Measurements from ENCODE around the gene KRTAP5-5.
"Not testable (repeated sequence)": the region's sequence is repeated elsewhere in the genome, so short reads cannot be mapped to it uniquely, and the experiment has no call there.

Gene KRTAP5-5, protein sequence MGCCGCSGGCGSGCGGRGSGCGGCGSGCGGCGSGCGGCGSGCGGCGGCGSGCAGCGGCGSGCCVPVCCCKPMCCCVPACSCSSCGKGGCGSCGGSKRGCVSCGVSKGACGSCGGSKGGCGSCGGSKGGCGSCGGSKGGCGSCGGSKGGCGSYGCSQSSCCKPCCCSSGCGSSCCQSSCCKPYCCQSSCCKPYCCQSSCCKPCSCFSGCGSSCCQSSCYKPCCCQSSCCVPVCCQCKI

GRCh38 chr11:1629326-1630185 lies at the start of gene KRTAP5-5:
TSS of gene KRTAP5-5 (plus strand) at chr11:1629775. CDS start at chr11:1629841, 66 bp downstream.
- DNase-seq (ENCODE audit: low read depth in 2 of 2): no peak

- no peak for DNase-seq (ENCODE audit: low read depth in 2 of 2)
Measured at GRCh38 chr11:1581976-1582375, 47.6 kb upstream of the KRTAP5-5 start.

DNA sequence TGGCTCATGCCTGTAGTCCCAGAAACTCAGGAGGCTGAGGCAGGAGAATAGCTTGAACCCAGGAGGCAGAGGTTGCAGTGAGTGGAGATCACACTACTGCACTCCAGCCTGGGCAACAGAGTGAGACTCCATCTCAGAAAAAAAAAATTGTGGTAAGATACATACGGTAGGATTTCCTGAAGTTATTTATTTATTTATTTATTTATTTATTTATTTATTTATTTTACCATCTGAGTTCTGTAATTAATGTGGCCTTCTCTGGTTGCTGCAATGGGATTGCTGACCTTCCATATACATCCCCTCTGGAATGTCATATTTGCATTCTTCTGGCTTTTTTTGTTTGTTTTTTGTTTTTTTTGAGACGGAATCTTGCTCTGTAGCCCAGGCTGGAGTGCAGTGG lies 46.7 kb upstream of the KRTAP5-5 start:
- DNase-seq (ENCODE audit: low read depth in 2 of 2): not testable (repeated sequence)

DNA sequence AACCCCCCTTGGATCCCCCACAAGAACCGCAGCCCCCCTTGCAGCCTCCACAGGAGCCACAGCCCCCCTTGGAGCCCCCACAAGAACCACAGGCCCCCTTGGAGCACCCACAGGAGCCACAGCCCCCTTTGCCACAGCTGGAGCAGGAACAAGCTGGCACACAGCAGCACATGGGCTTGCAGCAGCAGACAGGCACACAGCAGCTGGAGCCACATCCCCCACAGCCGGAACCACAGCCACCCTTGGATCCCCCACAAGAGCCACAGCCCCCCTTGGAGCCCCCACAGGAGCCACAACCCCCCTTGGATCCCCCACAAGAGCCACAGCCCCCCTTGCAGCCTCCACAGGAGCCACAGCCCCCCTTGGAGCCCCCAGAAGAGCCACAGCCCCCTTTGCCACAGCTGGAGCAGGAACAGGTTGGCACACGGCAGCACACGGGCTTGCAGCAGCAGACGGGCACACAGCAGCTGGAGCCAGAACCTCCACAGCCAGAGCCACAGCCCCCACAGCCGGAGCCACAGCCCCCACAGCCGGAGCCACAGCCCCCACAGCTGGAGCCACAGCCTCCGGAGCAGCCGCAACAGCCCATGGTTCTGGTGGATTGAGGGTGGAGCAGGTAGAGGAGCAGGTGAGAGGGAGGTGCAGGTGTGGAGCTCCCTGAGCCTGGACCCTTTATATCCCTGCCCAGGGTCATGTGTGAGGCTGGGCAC lies 44.8 kb upstream of the KRTAP5-5 start, which contains the start of gene KRTAP5-1:
TSS of gene KRTAP5-1 (minus strand) at position 623 of the 710 bp plus-strand sequence. CDS start at position 589, 34 bp downstream.
- DNase-seq (ENCODE audit: low read depth in 2 of 2): not testable (repeated sequence)

DNA sequence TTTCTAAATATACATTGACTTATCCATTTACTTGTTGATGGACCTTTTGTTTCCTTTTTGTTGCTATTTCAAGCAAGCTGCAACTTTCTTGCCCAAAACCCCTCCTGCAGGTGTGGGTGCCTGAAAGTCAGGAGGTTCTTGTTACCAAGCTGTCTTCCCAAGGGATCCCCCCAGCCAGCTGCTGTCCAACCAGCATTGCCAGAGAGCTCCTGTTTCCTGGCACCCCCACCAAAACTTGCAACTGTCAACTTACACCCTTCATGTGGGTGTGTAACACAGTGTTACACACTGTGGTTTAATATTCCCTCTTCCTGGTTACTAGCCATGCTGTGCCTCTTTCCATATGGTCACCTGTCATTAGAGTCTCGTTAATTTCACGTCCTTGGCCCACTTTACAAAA lies 42.9 kb upstream of the KRTAP5-5 start:
- no peak for DNase-seq (ENCODE audit: low read depth in 2 of 2)

DNA sequence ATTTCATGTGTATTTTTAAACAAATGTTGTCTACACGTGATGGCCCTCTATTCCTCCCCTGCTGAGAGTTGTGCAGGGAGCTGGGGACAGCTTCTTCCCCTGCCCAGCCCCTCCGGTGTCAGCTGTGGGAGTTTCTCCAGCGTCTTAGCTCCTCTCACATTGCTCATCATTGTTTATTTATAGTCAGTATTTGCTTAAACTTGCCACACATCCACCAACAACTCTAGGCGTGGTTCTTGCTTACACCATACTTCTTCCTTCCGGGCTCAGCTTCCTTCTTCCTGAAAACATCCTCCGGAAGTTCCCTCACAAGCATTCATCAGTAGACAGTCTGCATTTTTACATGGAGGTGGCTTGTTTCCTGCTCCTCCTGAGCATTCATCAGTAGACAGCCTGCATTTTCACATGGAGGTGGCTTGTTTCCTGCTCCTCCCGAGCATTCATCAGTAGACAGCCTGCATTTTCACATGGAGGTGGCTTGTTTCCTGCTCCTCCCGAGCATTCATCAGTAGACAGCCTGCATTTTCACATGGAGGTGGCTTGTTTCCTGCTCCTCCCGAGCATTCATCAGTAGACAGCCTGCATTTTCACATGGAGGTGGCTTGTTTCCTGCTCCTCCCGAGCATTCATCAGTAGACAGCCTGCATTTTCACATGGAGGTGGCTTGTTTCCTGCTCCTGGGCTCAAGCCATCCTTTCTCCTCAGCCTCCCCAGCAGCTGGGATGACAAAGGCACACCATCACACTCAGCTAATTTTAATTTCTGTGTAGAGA lies 40.2 kb upstream of the KRTAP5-5 start:
- not testable (repeated sequence) for DNase-seq (ENCODE audit: low read depth in 2 of 2)

DNA sequence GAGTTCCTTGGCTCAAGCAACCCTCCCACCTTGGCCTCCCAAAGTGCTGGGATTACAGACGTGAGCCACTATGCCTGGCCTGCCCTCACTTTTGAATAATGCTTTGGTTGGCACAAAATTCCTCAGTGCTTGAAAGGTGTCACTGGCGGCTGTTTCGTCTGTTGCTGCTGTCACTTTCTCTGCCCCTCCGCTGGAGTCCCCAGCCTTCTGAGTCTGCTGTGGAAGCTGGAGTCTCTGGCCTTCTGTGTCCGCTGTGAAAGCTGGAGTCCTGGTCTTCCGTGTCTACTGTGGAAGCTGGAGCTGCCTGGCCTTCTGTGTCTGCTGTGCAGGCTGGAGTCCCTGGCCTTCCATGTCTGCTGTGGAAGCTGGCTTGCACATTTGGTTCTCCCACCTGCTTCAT lies 39.6 kb upstream of the KRTAP5-5 start:
- DNase-seq (ENCODE audit: low read depth in 2 of 2): no peak

DNA sequence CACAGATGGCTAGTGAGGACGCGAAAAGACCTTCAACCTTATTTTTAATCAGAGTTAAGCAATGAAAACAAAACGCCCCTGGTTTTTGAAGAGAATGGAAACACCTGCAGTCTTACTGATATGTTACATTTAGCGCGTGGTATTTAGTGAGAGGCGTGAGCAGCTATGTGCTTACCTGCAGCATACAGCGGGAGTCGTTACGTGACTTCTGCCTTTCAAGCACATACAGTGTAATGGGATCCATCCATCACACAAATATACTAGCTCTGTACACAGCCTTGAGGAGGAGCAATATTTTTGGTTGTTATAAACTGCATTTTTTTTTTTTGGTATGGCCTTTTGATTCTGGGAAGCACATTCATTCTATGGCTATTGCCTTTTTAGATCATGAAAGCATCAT lies 36.9 kb upstream of the KRTAP5-5 start:
- DNase-seq (ENCODE audit: low read depth in 2 of 2): no peak

GRCh38 chr11:1595994-1596575 lies 33.5 kb upstream of the KRTAP5-5 start:
- not testable (repeated sequence) for DNase-seq (ENCODE audit: low read depth in 2 of 2)

DNA sequence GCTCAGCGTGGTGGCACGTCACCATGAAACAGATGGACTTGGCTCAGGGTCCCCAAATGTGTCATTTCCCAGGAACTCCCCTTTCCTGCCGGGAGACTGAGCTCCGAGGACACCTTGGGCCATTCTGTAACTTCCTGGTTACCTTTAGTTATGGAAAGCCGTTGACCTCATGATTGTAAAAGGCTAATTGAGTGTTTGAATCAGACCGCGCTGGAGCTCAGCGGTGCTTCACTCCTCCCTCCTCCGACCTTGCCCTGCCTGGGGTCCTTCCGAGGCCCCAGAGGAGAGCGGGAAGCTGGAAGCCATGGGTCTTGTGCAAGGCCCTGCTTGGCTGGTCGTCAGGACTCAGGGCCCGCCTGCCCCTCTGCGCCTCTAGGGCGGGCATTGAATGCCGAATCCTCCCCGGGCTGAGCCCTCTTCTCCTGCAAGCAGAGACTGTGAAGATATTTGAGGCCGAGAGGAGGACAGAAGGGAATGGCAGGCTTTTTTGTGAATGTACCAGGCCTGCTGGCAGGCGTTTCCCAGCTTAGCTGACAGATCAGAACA lies 32.9 kb upstream of the KRTAP5-5 start:
- not testable (repeated sequence) for DNase-seq (ENCODE audit: low read depth in 2 of 2)

- no peak for DNase-seq (ENCODE audit: low read depth in 2 of 2)
Measured at GRCh38 chr11:1597331-1597993, 32.1 kb upstream of the KRTAP5-5 start.

DNA sequence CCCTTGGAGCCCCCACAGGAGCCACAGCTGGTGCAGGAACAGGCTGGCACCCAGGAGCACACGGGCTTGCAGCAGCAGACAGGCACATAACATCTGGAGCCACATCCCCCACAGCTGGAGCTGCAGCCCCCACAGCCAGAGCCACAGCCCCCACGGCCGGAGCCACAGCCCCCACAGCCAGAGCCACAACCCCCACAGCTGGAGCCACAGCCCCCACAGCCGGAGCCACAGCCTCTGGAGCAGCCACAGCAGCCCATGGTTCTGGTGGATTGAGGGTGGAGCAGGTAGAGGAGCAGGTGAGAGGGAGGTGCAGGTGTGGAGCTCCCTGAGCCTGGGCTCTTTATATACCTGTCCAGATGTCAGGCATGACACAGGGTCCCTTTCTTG lies 31.6 kb upstream of the KRTAP5-5 start, which contains the start of gene KRTAP5-2:
TSS of gene KRTAP5-2 (minus strand) at position 301 of the 387 bp plus-strand sequence. CDS start at position 257, 44 bp downstream.
- DNase-seq (ENCODE audit: low read depth in 2 of 2): no peak

GRCh38 chr11:1598406-1598805 lies 31.2 kb upstream of the KRTAP5-5 start:
- not testable (repeated sequence) for DNase-seq (ENCODE audit: low read depth in 2 of 2)

DNA sequence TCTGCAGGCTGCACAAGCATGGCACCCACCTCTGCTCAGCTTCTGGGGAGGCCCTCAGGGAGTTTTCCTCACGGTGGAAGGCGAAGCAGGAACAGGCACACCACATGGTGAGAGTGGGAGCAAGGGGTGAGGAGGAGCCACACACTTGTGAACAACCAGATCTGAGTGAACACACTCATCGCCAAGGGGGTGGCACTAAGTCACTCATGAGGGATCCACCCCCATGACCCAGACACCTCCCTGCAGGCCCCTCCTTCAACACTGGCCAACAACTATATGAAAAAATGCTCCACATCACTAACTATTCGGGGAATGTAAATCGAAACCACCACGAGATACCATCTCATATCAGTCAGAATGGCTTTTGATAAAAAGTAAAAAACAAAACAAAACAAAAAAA lies 30.8 kb upstream of the KRTAP5-5 start:
- no peak for DNase-seq (ENCODE audit: low read depth in 2 of 2)

DNA sequence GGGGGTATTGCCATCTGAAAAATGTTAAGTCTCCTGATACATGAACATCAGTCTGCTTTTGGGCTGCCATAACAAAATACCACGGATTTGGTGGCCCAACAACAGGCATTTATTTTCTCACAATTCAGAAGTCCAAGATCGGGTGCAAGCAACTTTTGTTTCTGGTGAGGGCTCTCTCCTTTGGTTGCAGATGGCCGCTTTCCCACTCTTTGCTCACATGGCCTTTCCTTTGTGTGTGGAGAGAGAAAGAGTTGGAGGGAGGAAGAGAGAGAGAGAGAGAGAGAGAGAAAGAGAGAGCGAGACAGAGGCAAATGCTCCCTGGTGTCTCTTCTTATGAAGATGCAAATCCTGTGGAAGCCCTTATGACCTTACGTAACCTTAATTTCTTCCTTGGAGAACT lies 28.9 kb upstream of the KRTAP5-5 start:
- no peak for DNase-seq (ENCODE audit: low read depth in 2 of 2)

DNA sequence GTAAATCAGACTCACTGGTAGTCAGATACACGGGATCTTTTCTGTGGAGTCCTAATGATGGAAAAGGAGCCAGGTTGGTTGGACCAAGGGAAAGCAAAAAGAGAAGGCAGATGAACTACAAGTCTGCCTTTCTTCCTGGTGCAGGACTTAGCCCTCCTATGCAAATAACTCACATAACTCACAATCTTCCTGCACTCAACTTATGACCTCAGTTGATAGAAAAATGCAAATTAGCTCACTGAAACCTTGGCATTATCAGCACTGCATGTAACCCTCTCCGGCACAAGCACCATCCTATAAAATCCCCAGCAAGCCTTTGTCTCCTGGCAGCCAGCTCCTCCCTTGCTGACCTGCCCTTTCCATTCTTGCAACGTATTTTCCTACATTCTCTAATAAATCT lies 27.9 kb upstream of the KRTAP5-5 start:
- not testable (repeated sequence) for DNase-seq (ENCODE audit: low read depth in 2 of 2)

DNA sequence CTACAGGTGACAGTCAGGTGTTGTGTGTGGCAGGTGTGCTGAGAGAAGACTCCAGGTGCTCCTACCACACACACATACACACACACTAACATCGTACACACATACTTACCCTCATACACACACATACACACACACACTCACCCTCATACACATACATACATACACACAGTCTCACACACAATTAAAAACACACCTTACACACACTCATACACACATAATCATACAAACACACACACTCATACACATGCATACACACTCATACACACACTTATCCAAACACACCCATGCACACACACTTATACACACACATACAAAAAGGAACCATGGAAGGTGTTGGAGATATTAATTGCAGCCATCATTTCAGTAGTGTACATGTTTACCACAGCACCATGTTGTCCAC lies 25.9 kb upstream of the KRTAP5-5 start:
- DNase-seq (ENCODE audit: low read depth in 2 of 2): no peak

DNA sequence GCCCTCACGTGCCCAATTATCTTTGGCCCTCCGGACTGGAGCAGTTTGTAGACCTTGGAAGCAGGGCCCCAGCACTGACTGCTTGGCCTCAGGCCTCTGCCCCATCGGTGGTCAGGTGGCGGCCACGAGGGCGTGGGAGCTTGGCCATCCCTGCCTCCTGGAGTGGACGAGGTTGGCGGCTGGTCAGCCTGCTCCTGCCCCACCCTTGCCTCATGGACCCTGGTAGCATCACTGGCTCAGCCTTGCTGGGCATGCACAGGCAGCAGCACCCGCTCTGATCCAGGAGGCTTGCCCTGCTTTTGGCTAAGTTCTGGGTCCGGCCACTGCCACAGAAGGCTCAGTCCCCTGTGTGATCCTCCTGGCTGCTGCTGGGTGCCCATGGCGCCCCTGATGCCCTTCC lies 25.4 kb upstream of the KRTAP5-5 start:
- no peak for DNase-seq (ENCODE audit: low read depth in 2 of 2)

GRCh38 chr11:1604711-1605110 lies 24.9 kb upstream of the KRTAP5-5 start:
- no peak for DNase-seq (ENCODE audit: low read depth in 2 of 2)

DNA sequence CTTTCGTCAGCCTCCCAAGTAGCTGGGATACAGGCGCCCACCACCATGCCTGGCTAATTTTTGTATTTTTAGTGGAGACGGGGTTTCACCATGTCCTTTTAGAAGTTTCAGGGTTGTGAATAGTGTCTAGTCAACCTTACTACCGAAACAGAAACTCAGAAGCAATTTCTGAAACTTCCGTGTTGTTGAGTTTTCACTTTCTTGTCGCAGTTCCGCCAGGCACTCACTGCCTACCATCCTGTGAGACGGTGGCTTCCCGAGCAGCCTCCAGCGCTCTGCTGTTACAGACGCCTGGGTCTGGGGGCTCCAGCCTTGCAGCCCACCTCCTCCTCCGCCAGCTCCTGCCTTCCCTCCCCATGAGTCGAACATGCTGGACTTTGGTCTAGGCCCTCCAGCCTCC lies 23.7 kb upstream of the KRTAP5-5 start:
- DNase-seq (ENCODE audit: low read depth in 2 of 2): not testable (repeated sequence)
